Astrocyte of the cerebellum (primary cell): ENCODE data around the gene HJV.
"Not testable (repeated sequence)": the region's sequence is repeated elsewhere in the genome, so short reads cannot be mapped to it uniquely, and the experiment has no call there.

Experiments
- DNase-seq: peaks from one replicate; pipeline ENCODE4 v3.0.0-alpha.2; 2011; ENCODE audit warnings: low read depth
- H3K4me3 ChIP-seq: 2 replicates; pipeline ENCODE4 v1.5.1; 2011; ENCODE audit warnings: mild to moderate bottlenecking, low read depth, low read length, moderate library complexity
- in situ Hi-C: cut with HindIII; loops from 2 replicates; pipeline ENCODE4 v1.10.0; 2017; ENCODE audit warnings: low sequenced_read_pairs
- TF ChIP-seq, protein P1 (sequence below): IDR thresholded peaks from 2 replicates; pipeline ENCODE4 v1.5.1; 2012; ENCODE audit warnings: low read length, low read depth, moderate library complexity, mild to moderate bottlenecking; ENCODE audit errors: missing control alignments

Gene HJV, protein sequence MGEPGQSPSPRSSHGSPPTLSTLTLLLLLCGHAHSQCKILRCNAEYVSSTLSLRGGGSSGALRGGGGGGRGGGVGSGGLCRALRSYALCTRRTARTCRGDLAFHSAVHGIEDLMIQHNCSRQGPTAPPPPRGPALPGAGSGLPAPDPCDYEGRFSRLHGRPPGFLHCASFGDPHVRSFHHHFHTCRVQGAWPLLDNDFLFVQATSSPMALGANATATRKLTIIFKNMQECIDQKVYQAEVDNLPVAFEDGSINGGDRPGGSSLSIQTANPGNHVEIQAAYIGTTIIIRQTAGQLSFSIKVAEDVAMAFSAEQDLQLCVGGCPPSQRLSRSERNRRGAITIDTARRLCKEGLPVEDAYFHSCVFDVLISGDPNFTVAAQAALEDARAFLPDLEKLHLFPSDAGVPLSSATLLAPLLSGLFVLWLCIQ

DNA sequence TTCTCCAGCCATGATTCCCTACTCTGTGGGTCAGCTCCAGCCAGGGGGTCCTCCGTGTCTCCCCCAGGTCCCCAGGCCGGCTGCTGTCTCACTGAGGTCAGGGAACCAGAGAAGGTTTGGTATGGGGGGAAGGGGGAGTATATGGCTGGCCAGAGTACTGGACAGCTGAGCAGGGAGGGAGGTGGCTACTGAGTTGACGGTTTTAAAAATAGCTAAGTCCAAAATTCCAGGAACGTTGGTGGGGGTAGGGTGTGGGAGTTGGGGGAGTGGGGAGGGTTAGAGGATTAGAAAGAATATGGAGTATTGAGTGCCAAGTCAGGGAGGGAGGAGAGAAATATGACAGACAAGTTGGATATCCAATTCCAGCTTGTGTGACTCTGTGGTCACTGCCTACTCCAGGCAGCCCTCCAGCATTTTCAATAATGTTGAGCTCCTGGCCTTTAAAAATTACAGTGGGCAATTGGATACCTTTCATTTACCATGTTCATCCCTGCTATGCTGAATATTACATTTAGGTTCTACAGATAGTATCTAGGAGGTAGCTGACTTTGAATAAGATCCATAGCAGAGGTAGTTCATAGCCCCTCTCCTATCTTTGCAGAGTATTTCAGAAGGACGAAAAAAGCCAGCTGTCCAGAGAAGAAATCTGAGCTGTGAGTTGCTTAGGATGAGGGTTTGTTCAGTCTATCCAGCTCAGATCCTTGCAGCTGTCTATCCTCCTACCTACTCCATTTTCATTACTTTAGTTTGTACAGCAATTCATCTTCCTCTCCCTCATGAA, at the start of gene HJV:
Gene HJV, minus strand, starts transcription at position 114 of the 781 bp plus-strand sequence. CDS start 1,504 bp downstream, outside the sequence.
- no peak for DNase-seq
- in situ Hi-C loops: no loop called here
- H3K4me3 ChIP-seq: no peak within 1 kb of the TSS
- TF ChIP-seq, protein P1, sequence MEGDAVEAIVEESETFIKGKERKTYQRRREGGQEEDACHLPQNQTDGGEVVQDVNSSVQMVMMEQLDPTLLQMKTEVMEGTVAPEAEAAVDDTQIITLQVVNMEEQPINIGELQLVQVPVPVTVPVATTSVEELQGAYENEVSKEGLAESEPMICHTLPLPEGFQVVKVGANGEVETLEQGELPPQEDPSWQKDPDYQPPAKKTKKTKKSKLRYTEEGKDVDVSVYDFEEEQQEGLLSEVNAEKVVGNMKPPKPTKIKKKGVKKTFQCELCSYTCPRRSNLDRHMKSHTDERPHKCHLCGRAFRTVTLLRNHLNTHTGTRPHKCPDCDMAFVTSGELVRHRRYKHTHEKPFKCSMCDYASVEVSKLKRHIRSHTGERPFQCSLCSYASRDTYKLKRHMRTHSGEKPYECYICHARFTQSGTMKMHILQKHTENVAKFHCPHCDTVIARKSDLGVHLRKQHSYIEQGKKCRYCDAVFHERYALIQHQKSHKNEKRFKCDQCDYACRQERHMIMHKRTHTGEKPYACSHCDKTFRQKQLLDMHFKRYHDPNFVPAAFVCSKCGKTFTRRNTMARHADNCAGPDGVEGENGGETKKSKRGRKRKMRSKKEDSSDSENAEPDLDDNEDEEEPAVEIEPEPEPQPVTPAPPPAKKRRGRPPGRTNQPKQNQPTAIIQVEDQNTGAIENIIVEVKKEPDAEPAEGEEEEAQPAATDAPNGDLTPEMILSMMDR: no peak

DNA sequence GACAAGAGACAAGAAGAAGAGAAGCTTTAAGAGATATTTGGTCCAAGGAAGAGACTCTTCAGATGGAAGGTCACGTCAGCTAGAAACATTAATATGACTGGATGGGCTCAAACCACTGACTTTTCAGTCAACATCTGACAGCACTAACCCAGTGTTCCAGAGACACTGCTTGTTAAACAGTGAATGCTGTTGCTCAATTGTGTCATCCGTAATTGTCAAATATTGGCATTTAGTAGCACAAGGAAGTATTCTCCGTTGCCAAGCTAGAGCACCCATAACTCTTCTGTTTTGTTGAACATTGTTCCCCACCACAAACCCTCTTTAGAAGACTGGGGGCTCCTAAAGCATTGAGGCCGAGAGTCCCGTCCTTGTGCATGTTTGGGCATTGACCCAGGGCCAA, 37.6 kb upstream of the HJV start:
- DNase-seq, H3K4me3 ChIP-seq, in situ Hi-C loops: not testable (repeated sequence)

DNA sequence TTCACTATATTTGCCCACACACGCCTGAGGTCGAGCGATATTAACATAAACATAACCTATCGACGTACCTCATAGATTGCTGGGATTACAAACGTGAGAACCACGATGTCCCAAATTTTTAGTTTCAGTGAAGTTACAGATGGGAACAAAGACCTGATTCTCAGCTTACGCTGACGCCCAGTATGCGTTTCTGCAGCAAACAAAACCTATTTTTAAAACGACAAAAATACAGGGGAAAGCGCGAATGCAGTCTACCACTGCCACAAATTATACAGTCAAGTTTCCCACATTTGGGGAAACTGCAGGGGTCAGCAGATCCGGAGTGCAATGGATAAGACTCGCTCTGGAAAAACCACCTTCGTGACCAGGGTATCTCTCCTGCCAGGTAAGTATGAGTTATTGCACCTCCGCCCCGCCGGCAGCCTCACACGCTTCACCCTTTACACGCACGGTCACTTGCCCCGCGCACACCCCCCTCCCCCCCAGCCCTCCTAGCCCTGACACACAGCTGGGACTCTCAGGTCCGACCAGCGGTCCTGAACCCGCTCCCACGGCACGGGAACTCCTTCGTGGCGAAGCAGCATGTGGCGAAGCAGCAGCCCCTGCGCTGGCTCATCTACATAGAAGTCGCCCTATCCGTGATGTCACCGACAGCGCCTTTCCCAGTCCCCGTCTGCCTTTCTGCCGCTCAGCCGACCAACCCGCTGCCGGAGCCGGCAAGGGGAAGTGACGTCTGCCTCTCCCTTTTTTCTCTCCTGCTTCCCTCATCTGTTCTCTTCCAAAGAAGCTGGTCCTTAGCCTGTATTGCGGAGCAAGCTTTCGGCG, 30.5 kb upstream of the HJV start:
- in situ Hi-C loops: not testable (repeated sequence)
- peak overlapping the region; percentile 25 for H3K4me3 ChIP-seq
- peak; percentile 93 for DNase-seq

DNA sequence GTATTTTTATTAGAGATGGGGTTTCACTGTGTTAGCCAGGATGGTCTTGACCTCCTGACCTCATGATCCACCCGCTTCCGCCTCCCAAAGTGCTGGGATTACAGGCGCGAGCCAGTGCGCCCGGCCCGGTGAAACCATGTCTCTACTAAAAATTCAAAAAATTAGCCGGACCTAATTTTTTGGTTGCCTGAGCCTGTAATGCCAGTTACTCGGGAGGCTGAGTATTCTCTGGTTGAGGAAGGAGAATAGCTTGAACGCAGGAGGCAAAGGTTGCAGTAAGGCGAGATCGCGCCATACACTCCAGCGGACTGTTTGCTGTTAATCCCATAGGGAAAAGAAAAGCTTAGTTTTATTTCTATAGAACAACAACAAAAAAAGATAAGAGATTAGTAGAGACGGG, 29.9 kb upstream of the HJV start:
- no peak for DNase-seq

DNA sequence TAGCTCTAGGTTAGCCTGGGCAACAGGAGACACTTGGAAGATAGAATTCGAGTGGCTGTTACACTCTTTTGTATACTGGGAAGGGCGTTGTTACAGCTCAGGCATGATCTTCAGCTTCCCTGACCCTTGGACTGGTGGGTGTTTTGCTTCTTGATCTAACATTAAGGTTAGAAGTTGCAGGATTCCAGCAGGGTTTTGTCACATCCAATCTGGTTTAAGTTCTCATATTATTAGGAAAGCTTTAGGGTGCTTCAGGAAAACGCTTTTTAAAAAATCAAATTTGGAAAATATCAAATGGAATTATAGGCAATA, 29.1 kb upstream of the HJV start:
- in situ Hi-C loops, DNase-seq, H3K4me3 ChIP-seq: not testable (repeated sequence)

More for the DNA sequence above, 29.9 kb upstream of the HJV start:
- TF ChIP-seq, protein P1: no peak
- in situ Hi-C loops: no loop called here
- H3K4me3 ChIP-seq: peak overlapping the region; percentile 25

DNA sequence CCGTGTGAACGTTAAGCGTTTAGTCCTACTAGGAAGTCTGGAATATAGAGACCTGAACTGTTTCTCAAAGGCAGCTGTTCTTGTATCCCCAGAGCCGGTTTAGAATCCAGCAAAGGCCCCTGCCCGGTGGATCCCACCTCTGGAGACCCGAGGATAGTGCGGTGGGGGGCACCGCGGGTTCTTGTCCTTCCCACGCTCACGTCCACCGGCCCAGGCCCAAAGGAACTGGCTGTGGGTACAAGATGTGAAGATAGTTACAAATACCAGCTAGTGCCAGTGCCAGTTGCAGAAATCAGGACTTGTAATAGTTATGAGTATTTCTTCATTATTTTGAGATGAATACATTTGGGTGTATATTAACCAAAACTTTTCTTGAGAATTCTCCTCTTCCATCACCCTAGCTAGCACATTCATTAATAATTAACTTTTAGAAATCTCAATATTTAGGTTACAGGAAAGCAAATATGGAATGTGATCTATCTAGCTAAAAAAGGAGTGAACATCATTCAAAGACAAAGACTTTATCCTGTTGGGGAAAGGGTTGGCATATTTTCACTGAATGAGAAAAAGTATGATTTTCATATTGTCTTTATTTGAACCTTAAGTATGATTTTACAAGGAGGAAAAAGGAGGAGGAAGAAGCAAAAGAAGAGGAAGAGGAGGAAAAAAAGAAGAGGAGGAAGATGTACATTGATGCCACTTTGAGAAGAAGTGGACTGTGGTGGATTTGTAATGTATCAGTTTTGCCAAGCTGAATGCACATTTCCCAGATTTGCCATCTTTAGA, 28.5 kb upstream of the HJV start:
- H3K4me3 ChIP-seq, DNase-seq, in situ Hi-C loops: not testable (repeated sequence)

DNA sequence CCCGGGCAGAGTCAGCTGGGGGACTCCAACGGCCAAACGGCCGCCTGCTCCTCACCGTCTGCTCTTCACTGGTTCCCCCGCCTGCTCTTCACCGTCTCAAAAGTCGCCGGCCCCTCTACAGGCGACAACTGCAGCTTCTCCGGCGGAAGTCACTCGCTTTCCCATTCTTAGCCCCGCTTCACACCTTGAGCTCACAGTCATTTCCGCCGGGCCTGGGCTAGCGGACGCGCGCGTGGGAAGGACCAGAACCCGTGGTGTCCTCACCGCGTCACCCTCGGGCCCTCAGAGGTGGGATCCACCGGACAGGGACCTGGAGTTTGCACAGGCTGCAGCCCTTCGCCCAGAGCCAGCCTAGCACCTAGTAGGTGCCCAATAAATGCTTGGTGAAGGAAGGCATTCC, 27.9 kb upstream of the HJV start:
- DNase-seq: no peak
- in situ Hi-C loops: no loop called here
- TF ChIP-seq, protein P1: no peak
- H3K4me3 ChIP-seq: no peak overlapping the region

DNA sequence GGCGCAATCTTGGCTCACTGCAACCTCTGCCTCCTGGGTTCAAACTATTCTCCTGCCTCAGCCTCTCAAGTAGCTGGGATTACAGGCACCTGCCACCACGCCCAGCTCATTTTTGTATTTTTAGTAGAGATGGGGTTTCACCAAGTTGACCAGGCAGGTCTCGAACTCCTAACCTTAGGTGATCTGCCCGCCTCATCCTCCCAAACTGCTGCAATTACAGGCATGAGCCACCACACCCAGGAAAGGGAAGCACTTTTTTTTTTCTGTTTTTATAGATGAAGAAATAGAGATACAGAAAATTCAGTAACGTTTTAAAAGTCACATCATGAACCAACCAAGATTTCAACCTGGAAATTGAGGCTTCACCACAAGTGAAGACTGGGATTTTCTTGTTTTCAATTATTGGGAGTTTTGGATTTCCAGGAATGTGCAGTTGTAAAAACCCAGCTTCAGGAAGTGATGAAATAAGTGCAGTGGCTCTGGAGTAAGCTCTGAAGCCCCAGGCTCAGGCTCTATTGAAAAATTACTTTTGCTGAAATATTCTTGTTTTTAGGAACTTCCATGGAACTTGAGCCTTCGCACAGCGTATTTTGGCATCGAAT, 27.1 kb upstream of the HJV start:
- in situ Hi-C loops, H3K4me3 ChIP-seq, DNase-seq: not testable (repeated sequence)
